ENCODE results near the gene LY9. TPM values are rescaled to one million over a fixed set of nuclear protein-coding genes. Genes with fewer than 3 reads are reported as not detected.
"Not testable (repeated sequence)": the region's sequence is repeated elsewhere in the genome, so short reads cannot be mapped to it uniquely, and the experiment has no call there.

Gene LY9
- total RNA-seq, 1 donor, result not detected

DNA sequence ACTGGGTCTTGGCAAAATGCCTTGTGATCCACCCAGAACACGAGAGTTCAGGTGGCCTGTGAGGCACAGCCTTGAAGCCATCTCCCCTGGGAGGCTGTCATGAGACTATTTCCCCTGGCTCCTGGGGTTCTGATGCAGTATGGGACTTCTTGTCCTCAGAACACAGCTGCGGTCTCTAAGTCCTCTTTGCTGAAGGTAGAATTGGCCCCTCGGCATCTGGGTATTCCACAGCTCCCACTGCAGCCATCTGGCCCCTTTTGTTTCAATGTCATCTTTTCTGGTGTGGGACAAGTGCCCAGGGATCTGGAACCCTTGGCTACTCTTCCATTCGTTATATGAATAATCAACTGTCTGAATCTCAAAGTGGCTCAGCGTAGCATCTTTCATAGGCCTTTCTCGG, 17.0 kb upstream of the LY9 start:
- no peak for DNase-seq (ENCODE audit: low read depth)
- no peak overlapping the region for H3K4me3 ChIP-seq (ENCODE audit: low read depth, low read length)
- TF ChIP-seq, protein P1, sequence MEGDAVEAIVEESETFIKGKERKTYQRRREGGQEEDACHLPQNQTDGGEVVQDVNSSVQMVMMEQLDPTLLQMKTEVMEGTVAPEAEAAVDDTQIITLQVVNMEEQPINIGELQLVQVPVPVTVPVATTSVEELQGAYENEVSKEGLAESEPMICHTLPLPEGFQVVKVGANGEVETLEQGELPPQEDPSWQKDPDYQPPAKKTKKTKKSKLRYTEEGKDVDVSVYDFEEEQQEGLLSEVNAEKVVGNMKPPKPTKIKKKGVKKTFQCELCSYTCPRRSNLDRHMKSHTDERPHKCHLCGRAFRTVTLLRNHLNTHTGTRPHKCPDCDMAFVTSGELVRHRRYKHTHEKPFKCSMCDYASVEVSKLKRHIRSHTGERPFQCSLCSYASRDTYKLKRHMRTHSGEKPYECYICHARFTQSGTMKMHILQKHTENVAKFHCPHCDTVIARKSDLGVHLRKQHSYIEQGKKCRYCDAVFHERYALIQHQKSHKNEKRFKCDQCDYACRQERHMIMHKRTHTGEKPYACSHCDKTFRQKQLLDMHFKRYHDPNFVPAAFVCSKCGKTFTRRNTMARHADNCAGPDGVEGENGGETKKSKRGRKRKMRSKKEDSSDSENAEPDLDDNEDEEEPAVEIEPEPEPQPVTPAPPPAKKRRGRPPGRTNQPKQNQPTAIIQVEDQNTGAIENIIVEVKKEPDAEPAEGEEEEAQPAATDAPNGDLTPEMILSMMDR (IDR thresholded peaks at IDR 0.05; ENCODE audit: insufficient read depth, low read depth, low read length), result no peak

DNA sequence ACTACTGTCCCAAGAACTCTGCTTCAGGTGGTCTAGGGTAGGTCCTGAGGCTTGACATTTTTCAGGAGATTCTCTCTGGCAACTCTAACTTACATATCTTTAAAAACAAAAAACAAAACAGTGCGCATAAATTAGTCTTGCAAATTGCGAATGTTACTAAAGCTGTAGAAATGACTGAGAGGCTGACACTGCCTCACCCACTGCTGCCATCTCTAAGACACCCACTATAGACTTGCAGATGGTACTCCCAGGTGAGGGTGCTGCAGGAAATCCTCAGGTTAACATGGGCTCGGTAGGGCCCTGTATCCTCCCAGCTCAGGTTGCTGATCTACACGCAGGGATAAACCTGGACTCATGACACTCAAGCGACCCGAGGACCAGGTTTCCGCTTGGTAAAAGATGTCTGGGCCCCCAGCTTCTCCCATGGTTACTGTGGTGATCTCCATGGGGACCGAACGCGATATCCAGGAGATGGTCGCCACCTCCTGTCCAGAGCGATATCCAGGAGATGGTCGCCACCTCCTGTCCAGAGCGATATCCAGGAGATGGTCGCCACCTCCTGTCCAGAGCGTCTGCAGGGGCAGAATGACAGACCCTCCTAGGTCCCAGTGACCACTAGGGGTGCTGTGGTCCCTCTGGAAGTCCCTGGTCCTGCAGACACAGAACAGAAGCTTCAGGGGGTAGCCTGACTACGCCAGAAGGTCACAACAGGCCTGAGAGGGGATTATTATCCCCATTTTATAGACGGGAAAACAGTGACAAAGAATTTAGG, 16.2 kb upstream of the LY9 start:
- no peak overlapping the region for H3K4me3 ChIP-seq (ENCODE audit: low read depth, low read length)
- DNase-seq (ENCODE audit: low read depth), result no peak
- TF ChIP-seq, protein P1 (IDR thresholded peaks at IDR 0.05; ENCODE audit: insufficient read depth, low read depth, low read length), result peak; percentile 45

DNA sequence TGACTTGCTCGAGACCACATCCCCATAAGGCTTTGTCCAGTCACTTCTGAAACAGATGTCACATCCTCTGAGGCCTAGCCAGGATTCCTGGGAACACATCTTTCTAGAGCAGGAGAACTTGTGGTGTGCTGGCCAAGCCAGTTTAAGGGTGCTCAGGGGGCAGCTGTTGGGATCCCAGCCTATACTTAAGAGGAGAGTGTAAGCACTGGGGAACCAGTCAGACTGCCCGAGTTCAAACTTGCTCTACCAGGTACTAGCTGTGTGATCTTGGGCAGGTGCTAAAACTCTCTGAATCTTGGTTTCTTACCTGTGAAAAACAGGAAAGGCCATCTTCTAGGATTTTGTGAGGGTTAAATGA, 15.6 kb upstream of the LY9 start:
- TF ChIP-seq, protein P1 (IDR thresholded peaks at IDR 0.05; ENCODE audit: insufficient read depth, low read depth, low read length), result no peak
- DNase-seq (ENCODE audit: low read depth), result no peak
- no peak overlapping the region for H3K4me3 ChIP-seq (ENCODE audit: low read depth, low read length)

DNA sequence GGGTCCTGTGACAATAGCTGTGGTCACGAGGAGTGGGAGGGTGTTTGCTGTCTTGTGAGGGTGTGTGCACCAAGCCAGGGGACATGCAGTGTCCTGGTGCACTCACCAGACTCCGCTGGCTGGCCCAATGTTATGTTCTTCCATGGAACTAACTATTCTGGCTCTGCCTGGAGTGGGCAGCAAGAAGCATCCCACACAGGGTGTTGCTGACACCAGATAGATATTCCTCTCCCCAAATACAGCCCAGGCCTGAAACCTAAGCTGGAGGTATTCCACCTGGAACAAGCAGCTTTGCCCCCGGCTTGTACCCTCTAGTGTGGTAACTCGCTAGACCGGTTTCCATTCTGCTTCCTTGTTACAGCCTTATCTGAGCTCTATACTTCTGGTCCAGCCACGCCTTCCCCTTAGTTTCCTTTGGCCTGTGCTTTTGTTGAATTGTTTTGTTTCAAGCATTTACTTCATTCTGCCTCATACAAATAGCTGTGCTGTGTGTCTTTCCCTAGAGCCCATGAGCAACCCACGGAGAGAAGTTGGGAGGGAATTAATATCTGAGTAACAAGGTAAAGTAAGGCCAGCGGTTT, 14.7 kb upstream of the LY9 start:
- DNase-seq (ENCODE audit: low read depth), result no peak
- no peak overlapping the region for H3K4me3 ChIP-seq (ENCODE audit: low read depth, low read length)
- TF ChIP-seq, protein P1 (IDR thresholded peaks at IDR 0.05; ENCODE audit: insufficient read depth, low read depth, low read length), result no peak

DNA sequence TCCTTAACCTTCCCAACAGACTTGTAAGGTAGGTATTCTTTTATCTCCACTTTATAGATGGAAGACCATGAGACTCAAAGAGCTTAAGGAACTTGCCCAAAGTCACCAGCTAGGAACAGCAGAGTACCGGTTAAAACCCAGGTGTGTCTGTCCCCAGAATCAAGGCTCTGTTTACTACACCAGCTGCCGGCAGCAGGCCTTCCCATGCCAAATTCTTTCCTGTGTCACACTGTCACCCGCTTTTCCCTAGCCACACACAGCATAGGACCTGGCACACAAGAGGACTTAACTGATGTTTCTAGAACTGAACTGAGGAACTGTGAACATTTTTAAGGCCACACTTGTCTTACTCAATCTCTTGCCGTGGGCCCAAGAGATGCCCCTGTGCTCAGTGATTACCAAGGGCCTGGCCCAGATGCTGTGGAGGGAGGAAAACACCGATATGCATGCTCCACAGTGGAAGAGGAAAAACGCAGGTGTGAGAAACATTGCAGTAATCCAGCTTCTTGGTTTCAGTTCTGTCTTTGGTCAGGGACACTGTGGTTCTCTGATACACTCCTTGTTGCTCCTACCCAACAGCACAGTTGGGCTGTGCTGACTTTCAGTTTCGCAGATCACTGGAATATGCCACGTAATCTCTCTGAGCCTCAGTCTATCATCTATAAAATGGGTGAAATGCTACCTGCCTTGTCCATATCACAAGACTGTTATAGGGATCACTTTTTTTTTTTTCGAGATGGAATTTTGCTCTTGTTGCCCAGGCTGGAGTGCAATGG, 13.9 kb upstream of the LY9 start:
- H3K4me3 ChIP-seq (ENCODE audit: low read depth, low read length), result no peak overlapping the region
- no peak for DNase-seq (ENCODE audit: low read depth)
- TF ChIP-seq, protein P1 (IDR thresholded peaks at IDR 0.05; ENCODE audit: insufficient read depth, low read depth, low read length), result no peak

DNA sequence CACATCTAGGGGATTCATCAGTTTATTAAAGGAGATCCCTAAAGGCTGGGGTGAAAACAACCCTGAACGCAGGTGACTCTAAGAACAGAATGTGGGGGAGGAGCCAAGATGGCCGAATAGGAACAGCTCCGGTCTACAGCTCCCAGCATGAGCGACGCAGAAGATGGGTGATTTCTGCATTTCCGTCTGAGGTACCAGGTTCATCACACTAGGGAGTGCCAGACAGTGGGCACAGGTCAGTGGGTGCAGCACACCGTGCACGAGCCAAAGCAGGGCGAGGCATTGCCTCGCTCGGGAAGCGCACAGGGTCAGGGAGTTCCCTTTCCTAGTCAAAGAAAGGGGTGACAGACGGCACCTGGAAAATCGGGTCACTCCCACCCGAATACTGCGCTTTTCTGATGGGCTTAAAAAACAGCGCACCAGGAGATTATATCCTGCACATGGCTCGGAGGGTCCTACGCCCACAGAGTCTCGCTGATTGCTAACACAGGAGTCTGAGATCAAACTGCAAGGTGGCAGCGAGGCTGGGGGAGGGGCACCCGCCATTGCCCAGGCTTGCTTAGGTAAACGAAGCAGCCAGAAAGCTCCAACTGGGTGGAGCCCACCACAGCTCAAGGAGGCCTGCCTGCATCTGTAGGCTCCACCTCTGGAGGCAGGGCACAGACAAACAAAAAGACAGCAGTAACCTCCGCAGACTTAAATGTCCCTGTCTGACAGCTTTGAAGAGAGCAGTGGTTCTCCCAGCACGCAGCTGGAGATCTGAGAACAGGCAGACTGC, 12.8 kb upstream of the LY9 start:
- not testable (repeated sequence) for H3K4me3 ChIP-seq (ENCODE audit: low read depth, low read length); DNase-seq (ENCODE audit: low read depth)
